ENCODE results near the gene MAPK1.

The MAPK1 gene

GRCh38 chr22:21866833-21867527, 465 bp downstream of the MAPK1 start:
- DNase-seq = peak; percentile 10
- no peak for TF ChIP-seq CTCF (IDR thresholded peaks at IDR 0.05; ENCODE audit: low read depth, low read length)
- H3K4me1 ChIP-seq = 0 out of 2 replicates have a peak, but pooled peaks cover 3% of the 10 kb centered on the region
- H3K9me3 ChIP-seq = no peaks in the 10 kb centered on the region
- H3K36me3 ChIP-seq = peaks cover 3% of the 10 kb centered on the region; the same call in 1 of the 2 replicates
- no peaks in the 10 kb centered on the region; the same call in 1 of the 2 replicates for H3K27me3 ChIP-seq
- peak overlapping the region; percentile 97 for H3K4me3 ChIP-seq (ENCODE audit: low read depth, low read length)

GRCh38 chr22:21865041-21865440, 2.4 kb downstream of the MAPK1 start:
- Histone ChIP-seq H3K4me1 (0 out of 2 replicates have a peak, but pooled peaks cover 3% of the 10 kb centered on the region), H3K27me3 (no peaks in the 10 kb centered on the region; the same call in 1 of the 2 replicates), H3K9me3 (no peaks in the 10 kb centered on the region), H3K4me3 (ENCODE audit: low read depth, low read length) (peak overlapping the region; percentile 97), H3K36me3 (peaks cover 3% of the 10 kb centered on the region; the same call in 1 of the 2 replicates)
- TF ChIP-seq CTCF (IDR thresholded peaks at IDR 0.05; ENCODE audit: low read depth, low read length) = no peak
- peak; percentile 43 for DNase-seq

- Histone ChIP-seq H3K4me3 (ENCODE audit: low read depth, low read length) (no peak overlapping the region), H3K9me3 (no peaks in the 10 kb centered on the region), H3K4me1 (0 out of 2 replicates have a peak, but pooled peaks cover 3% of the 10 kb centered on the region), H3K27me3 (no peaks in the 10 kb centered on the region; the same call in 1 of the 2 replicates), H3K36me3 (peaks cover 3% of the 10 kb centered on the region; the same call in 1 of the 2 replicates)
- DNase-seq = no peak
- TF ChIP-seq CTCF (IDR thresholded peaks at IDR 0.05; ENCODE audit: low read depth, low read length) = no peak
These were observed 4.8 kb downstream of the MAPK1 start for GRCh38 chr22:21862386-21863245.

- H3K4me3 ChIP-seq (ENCODE audit: low read depth, low read length) = no peak overlapping the region
- H3K9me3 ChIP-seq = no peaks in the 10 kb centered on the region
- 0 out of 2 replicates have a peak, but pooled peaks cover 3% of the 10 kb centered on the region for H3K4me1 ChIP-seq
- peaks cover 1% of the 10 kb centered on the region; the same call in 1 of the 2 replicates for H3K36me3 ChIP-seq
- TF ChIP-seq CTCF (IDR thresholded peaks at IDR 0.05; ENCODE audit: low read depth, low read length) = no peak
- DNase-seq = no peak
- H3K27me3 ChIP-seq = no peaks in the 10 kb centered on the region; the same call in 1 of the 2 replicates
These were observed 5.6 kb downstream of the MAPK1 start for GRCh38 chr22:21861851-21862250.

- Histone ChIP-seq H3K4me3 (ENCODE audit: low read depth, low read length) (no peak overlapping the region), H3K9me3 (no peaks in the 10 kb centered on the region), H3K36me3 (no peaks in the 10 kb centered on the region; the same call in 1 of the 2 replicates), H3K27me3 (no peaks in the 10 kb centered on the region), H3K4me1 (0 out of 2 replicates have a peak, but pooled peaks cover 3% of the 10 kb centered on the region)
- no peak for DNase-seq
- no peak for TF ChIP-seq CTCF (IDR thresholded peaks at IDR 0.05; ENCODE audit: low read depth, low read length)
These were observed 6.1 kb downstream of the MAPK1 start for GRCh38 chr22:21861264-21861848.
